Measurements from ENCODE around the gene MTMR2. TPM values are rescaled to one million over a fixed set of nuclear protein-coding genes. Genes with fewer than 3 reads are reported as not detected.

The MTMR2 gene
- total and polyA plus RNA-seq, 10 of the 15 experiments (the other 5 are each of a cell fraction or from before 2014, with no cell fraction given) = 7.6 to 46.6 (median 22.5) TPM

- POLR2A ChIA-PET = no interaction called here
- Histone ChIP-seq H3K4me2 (ENCODE audit: control insufficient read depth, insufficient read depth) (no peak overlapping the region), H3K27me3 (replicated peaks in 1 of 2; ENCODE audit: control insufficient read depth in 2 of 2, insufficient read depth in 2 of 2, low read length in 1 of 2) (no peaks in the 10 kb centered on the region), H3K4me3 (no peak overlapping the region), H3K79me2 (ENCODE audit: control insufficient read depth, insufficient read depth, low read length) (no peaks in the 10 kb centered on the region), H3K4me1 (ENCODE audit: control insufficient read depth, insufficient read depth, low read length) (no peaks in the 10 kb centered on the region), H3K27ac (ENCODE audit: control insufficient read depth, insufficient read depth) (no peak overlapping the region), H4K20me1 (ENCODE audit: control insufficient read depth, insufficient read depth) (no peaks in the 10 kb centered on the region), H3K9ac (ENCODE audit: control insufficient read depth, insufficient read depth, low read length) (no peak overlapping the region), H3K9me3 (replicated peaks; ENCODE audit: control insufficient read depth, insufficient read depth, low read length) (no peaks in the 10 kb centered on the region), H2AFZ (ENCODE audit: control insufficient read depth, low read depth, low read length) (no peak overlapping the region), H3K36me3 (ENCODE audit: control insufficient read depth in 2 of 2, insufficient read depth in 2 of 2, low read length in 1 of 2) (no peaks in the 10 kb centered on the region; a peak in 1 of 4 replicates)
- in situ Hi-C loops (cut with MboI) = no loop called here
- no peak for DNase-seq (ENCODE audit: low read depth, low spot score)
- ATAC-seq = no peak
- FAIRE-seq = no peak
- TF ChIP-seq NBN (IDR thresholded peaks at IDR 0.05) (no peak), NRF1 (conservative IDR thresholded peaks at IDR 0.05; ENCODE audit: low read depth, low read length) (no peak), NKRF (conservative IDR thresholded peaks at IDR 0.05) (no peak), RELA (IDR thresholded peaks at IDR 0.05; ENCODE audit: borderline replicate concordance, partially characterized antibody) (no peak), ZBTB11 (CRISPR knock-in tag; IDR thresholded peaks at IDR 0.05) (no peak), POLR2AphosphoS5 (IDR thresholded peaks at IDR 0.05; ENCODE audit: low read length) (no peak), SREBF2 (IDR thresholded peaks at IDR 0.05; ENCODE audit: low read length) (no peak), ASH2L (IDR thresholded peaks at IDR 0.05; ENCODE audit: borderline replicate concordance, low read depth) (no peak), STAT3 (IDR thresholded peaks at IDR 0.05; ENCODE audit: low read depth, low read length) (no peak), SPI1 (IDR thresholded peaks at IDR 0.05; ENCODE audit: borderline replicate concordance, insufficient read depth, low read depth, low read length) (no peak), POLR2A (IDR thresholded peaks at IDR 0.05; ENCODE audit: low read depth, low read length) (no peak), JUNB (IDR thresholded peaks at IDR 0.05) (no peak)
- CTCF ChIA-PET = no interaction called here
- SMC1A ChIA-PET (ENCODE audit: uncharacterized antibody, unreplicated experiment) = interaction anchor here (1.0 kb wide), 1 partner anchor 511 kb away, joined by 3 read pairs; no protein-coding TSS in a partner anchor
- intact Hi-C loops (cut with micrococcal nuclease; ENCODE audit: unreplicated experiment) = no loop called here
- RAD21 ChIA-PET (ENCODE audit: unreplicated experiment) = no interaction called here
- WGBS (ENCODE audit: insufficient coverage, insufficient replicate concordance, low lambda C conversion rate, missing lambda C conversion rate) = 96% methylated on average over 1 of the region's 1 CpG
- BruUV-seq (replicated peaks) = no TSS peak
Observed at GRCh38 chr11:95886462-95886861, 37.4 kb downstream of the MTMR2 start.
